HepG2 (cell line): ENCODE data around the gene CAV3. TPM values are rescaled to one million over a fixed set of nuclear protein-coding genes. Genes with fewer than 3 reads are reported as not detected.
A peak's percentile ranks its signal among the peaks of the same experiment; 100 is the strongest.

Source experiments
- ARID5B ChIP-seq: IDR thresholded peaks from 2 replicates; pipeline ENCODE4 v1.4.0; 2020; ENCODE audit warnings: mild to moderate bottlenecking, missing genetic modification reagents
- ATF5 ChIP-seq: sonication (generic); formaldehyde crosslinking; IDR thresholded peaks from 2 replicates; pipeline ENCODE4 v1.4.0; 2020; ENCODE audit warnings: mild to moderate bottlenecking, low read depth, missing genetic modification reagents
- CSRNP2 ChIP-seq: sonication (generic); formaldehyde crosslinking; conservative IDR thresholded peaks from 2 replicates; pipeline ENCODE4 v1.8.0; 2022; ENCODE audit warnings: low read depth, missing genetic modification reagents
- EP300 ChIP-seq, 3 experiments: sonication (generic) in 1 of 3; formaldehyde crosslinking in 1 of 3; IDR thresholded peaks; 2 replicates each; pipeline versions ENCODE4 v1.5.1 to v1.6.1; 2011 to 2020; ENCODE audit warnings: low read depth in 2 of 3, low read length in 2 of 3, borderline replicate concordance in 1 of 3, improper control_type of control experiment in 1 of 3, mild to moderate bottlenecking in 1 of 3, missing genetic modification reagents in 1 of 3, moderate library complexity in 1 of 3
- ESRRA ChIP-seq: sonication (generic); formaldehyde crosslinking; IDR thresholded peaks from 2 replicates; pipeline ENCODE4 v1.5.1; 2020; ENCODE audit warnings: mild to moderate bottlenecking, low read depth, missing genetic modification reagents
- FOXA1 ChIP-seq, 2 experiments: fragments of 450-650 bp in 1 of 2; sonication (generic) in 1 of 2; formaldehyde crosslinking in 1 of 2; IDR thresholded peaks; 2 replicates each; pipeline versions ENCODE4 v1.4.0 to v1.6.1; 2016 to 2020; ENCODE audit warnings: missing genetic modification reagents in 1 of 2
- FOXA3 ChIP-seq: IDR thresholded peaks from 2 replicates; pipeline ENCODE4 v1.6.1; 2016; ENCODE audit warnings: missing genetic modification reagents, missing compliant biosample characterization
- FOXK1 ChIP-seq: sonication (generic); formaldehyde crosslinking; IDR thresholded peaks from 2 replicates; pipeline ENCODE4 v1.4.0; 2020; ENCODE audit warnings: low read depth, missing genetic modification reagents, borderline replicate concordance
- GATAD2A ChIP-seq: IDR thresholded peaks from 2 replicates; pipeline ENCODE4 v1.6.1; 2016
- SOX5 ChIP-seq: IDR thresholded peaks from 2 replicates; pipeline ENCODE4 v1.6.1; 2016; ENCODE audit warnings: borderline replicate concordance
- TRIM22 ChIP-seq: fragments of 450-650 bp; IDR thresholded peaks from 2 replicates; pipeline ENCODE4 v1.6.1; 2017
- ZFP41 ChIP-seq: sonication (generic); formaldehyde crosslinking; IDR thresholded peaks from 2 replicates; pipeline ENCODE4 v1.4.0; 2020; ENCODE audit warnings: mild to moderate bottlenecking, missing genetic modification reagents, borderline replicate concordance
- ZGPAT ChIP-seq: IDR thresholded peaks from 2 replicates; pipeline ENCODE4 v1.6.1; 2016; ENCODE audit warnings: mild to moderate bottlenecking
- ZNF354B ChIP-seq: sonication (generic); formaldehyde crosslinking; IDR thresholded peaks from 2 replicates; pipeline ENCODE4 v1.8.0; 2022; ENCODE audit warnings: mild to moderate bottlenecking, missing genetic modification reagents
- ZNF550 ChIP-seq: sonication (generic); formaldehyde crosslinking; IDR thresholded peaks from 2 replicates; pipeline ENCODE4 v1.4.0; 2020; ENCODE audit warnings: mild to moderate bottlenecking, missing genetic modification reagents, borderline replicate concordance
- ZNF616 ChIP-seq: sonication (generic); formaldehyde crosslinking; IDR thresholded peaks from 2 replicates; pipeline ENCODE4 v1.5.0; 2020; ENCODE audit warnings: low read depth, mild to moderate bottlenecking, missing genetic modification reagents
- ZSCAN9 ChIP-seq: IDR thresholded peaks from 2 replicates; pipeline ENCODE4 v1.6.1; 2016; ENCODE audit warnings: borderline replicate concordance
- polyA plus RNA-seq, 8 experiments: library from polyadenylated mRNA; depleted of rRNA in 3 of 8; stranded (reverse) in 7 of 8; unstranded in 1 of 8; fragments of >200 nt; fragmentation: Illumina TruSeq in 4 of 8; extraction: Trizol in 4 of 8; gene quantifications; 2 replicates each; pipeline versions ENCODE4 v1.2.1 to v1.2.3, GENCODE V29; 2011 to 2016; ENCODE audit warnings: low read depth in 4 of 8, missing spikeins in 1 of 8, mixed read lengths in 1 of 8; ENCODE audit not compliant: insufficient read depth in 1 of 8
- total RNA-seq, 5 experiments: library from RNA; depleted of rRNA; stranded (reverse); fragments of >200 nt; fragmentation: Illumina TruSeq; extraction: Trizol; gene quantifications; 2 replicates each; pipeline ENCODE4 v1.2.3, GENCODE V29; 2016; ENCODE audit warnings: low read depth in 1 of 5

Gene CAV3
- total and polyA plus RNA-seq, 2 of the 13 experiments (the other 11 are each of a cell fraction or from before 2014, with no cell fraction given): not detected

GRCh38 chr3:8755097-8755496, 21.5 kb downstream of the CAV3 start (continued):
- TF ChIP-seq TRIM22: no peak
- TF ChIP-seq ZNF354B: no peak
- TF ChIP-seq ZGPAT (CRISPR knock-in tag): peak; percentile 17; the same call in 1 of the 2 replicates
- no peak for TF ChIP-seq ESRRA (CRISPR knock-in tag)
- no peak for TF ChIP-seq ZSCAN9 (CRISPR knock-in tag)
- TF ChIP-seq ZNF616 (CRISPR knock-in tag): no peak
- TF ChIP-seq ATF5 (CRISPR knock-in tag): no peak
- TF ChIP-seq GATAD2A (CRISPR knock-in tag): peak; percentile 54
- no peak for TF ChIP-seq CSRNP2 (CRISPR knock-in tag)
- peak in 1 of 2 experiments; percentile 19; a peak in 1 of 4 replicates for TF ChIP-seq EP300 (IDR thresholded peaks at IDR 0.05; ENCODE audit: low read depth in 2 of 2, low read length in 2 of 2)
- no peak for TF ChIP-seq EP300 (CRISPR knock-in tag; IDR thresholded peaks at IDR 0.05; ENCODE audit: borderline replicate concordance)
- peak; percentile 74 for TF ChIP-seq FOXA3 (CRISPR knock-in tag)
- peak; percentile 39; the same call in 1 of the 2 replicates for TF ChIP-seq SOX5
- TF ChIP-seq ARID5B: peak; percentile 44; the same call in 1 of the 2 replicates
- TF ChIP-seq ZNF550 (CRISPR knock-in tag): no peak
- no peak for TF ChIP-seq FOXA1 (IDR thresholded peaks at IDR 0.05)
- TF ChIP-seq FOXA1 (CRISPR knock-in tag; IDR thresholded peaks at IDR 0.05): 0 out of 2 replicates have a peak, but pooled peaks have one; percentile 14
- 0 out of 2 replicates have a peak, but pooled peaks have one; percentile 23 for TF ChIP-seq FOXK1 (CRISPR knock-in tag)
- no peak for TF ChIP-seq ZFP41 (CRISPR knock-in tag)
